ENCODE measurements around the gene POU2AF3. TPM values are rescaled to one million over a fixed set of nuclear protein-coding genes. Genes with fewer than 3 reads are reported as not detected.
"Not testable (repeated sequence)": the region's sequence is repeated elsewhere in the genome, so short reads cannot be mapped to it uniquely, and the experiment has no call there.

Gene POU2AF3
- total RNA-seq, 4 donors from 2014 or later: 6.0 to 9.6 (median 7.1) TPM

DNA sequence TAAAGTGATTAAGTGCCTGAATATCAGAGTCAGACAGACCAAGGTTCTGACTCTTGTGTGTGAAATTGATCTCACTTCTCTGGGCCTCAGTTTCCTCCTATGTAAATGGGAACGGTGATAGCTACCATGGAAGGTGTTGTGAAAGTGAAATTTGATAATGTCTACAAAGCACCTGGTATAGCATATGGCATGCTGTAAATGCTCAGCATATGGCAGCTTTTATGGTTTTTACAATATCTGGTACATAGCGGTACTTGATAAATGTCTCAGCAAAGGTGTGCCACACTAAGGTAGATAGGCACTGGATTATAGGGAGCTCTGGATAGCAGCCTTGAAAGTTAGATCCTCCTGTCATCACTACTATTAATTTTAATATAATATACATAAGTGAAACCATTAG is 32.9 kb upstream of the POU2AF3 start:
- 49% methylated on average over 2 of the region's 2 CpGs; no CpG with 5 or more reads in 1 of the 2 donors for WGBS, 2 donors (ENCODE audit: low coverage in 1 of 2)
- intact Hi-C loops (cut with DNase I; ENCODE audit: low total_unique reads): no loop called here
- no peak overlapping the region for H3K27ac ChIP-seq
- H3K36me3 ChIP-seq: no peaks in the 10 kb centered on the region
- H3K9me3 ChIP-seq: no peaks in the 10 kb centered on the region
- H3K4me1 ChIP-seq: no peaks in the 10 kb centered on the region
- no peak for TF ChIP-seq EP300 (IDR thresholded peaks at IDR 0.05; ENCODE audit: low read depth)
- TF ChIP-seq POLR2AphosphoS5 (IDR thresholded peaks at IDR 0.05): peak; percentile 55 to 81 (median 62)
- TF ChIP-seq POLR2A (IDR thresholded peaks at IDR 0.05): no peak
- H3K27me3 ChIP-seq: no peaks in the 10 kb centered on the region
- in situ Hi-C loops (cut with MboI; ENCODE audit: low pct_ligation_motif_present in 1 of 4, low pct_unique_long_range_greater_than_20kb in 1 of 4, low sequenced_read_pairs in 3 of 4): no loop called here
- no peak overlapping the region for H3K4me3 ChIP-seq
- no peak for DNase-seq

DNA sequence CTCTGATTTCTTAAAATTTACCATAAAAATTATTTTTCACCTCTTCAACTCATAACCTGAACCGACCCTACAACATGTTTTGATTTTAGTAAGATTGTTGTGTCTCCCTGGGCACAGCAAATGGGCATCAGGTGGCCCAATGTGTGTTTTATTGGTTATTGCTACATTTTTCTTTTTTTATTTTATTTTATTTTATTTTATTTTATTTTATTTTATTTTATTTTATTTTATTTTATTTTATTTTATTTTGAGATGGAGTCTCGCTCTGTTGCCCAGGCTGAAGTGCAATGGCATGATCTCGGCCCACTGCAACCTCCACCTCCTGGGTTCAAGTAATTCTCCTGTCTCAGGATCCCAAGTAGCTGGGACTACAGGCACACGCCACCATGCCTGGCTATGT is 30.0 kb upstream of the POU2AF3 start:
- in situ Hi-C loops (cut with MboI; ENCODE audit: low pct_ligation_motif_present in 1 of 4, low pct_unique_long_range_greater_than_20kb in 1 of 4, low sequenced_read_pairs in 3 of 4); H3K4me1 ChIP-seq; DNase-seq; H3K27me3 ChIP-seq; H3K36me3 ChIP-seq; H3K4me3 ChIP-seq; H3K27ac ChIP-seq; intact Hi-C loops (cut with DNase I; ENCODE audit: low total_unique reads); H3K9me3 ChIP-seq: not testable (repeated sequence)
- WGBS, 2 donors (ENCODE audit: low coverage in 1 of 2): 55 to 83% methylated on average over 1 to 4 of the region's 4 CpGs

DNA sequence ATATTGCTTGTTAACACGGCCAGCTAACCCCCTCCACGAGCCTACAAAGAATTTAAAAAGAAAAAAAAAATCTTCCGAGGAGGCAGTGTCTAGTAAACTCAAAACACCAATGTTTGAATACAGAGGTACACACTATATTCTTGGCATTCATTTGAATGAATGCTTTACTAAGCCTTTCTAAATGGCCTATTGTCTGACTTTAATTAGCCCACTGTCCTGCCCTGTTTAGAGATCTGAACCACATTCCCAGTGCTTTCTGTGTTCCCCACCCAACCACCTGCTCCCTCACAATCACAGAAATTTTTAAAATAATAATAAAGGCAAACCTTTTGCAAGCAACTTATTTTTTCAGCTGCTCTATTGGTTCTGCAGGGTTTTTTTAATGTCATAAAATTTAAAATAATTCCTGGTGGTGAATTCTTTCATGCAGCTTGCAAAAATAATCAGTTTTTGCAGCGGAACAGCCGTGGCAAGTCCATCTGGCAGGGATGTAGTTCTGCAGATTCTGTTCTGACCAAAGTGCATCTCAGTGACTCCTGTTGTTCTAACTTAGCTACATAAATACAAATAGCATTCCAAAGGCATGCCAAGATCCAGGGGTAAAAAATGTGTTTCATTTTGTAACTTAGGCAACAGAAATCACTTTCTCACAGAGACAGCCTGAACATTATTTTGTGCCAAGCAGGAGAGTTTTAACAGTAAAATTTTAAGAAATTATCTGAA is 29.0 kb upstream of the POU2AF3 start:
- Histone ChIP-seq H3K4me3 (no peak overlapping the region), H3K4me1 (no peaks in the 10 kb centered on the region), H3K27me3 (no peaks in the 10 kb centered on the region), H3K27ac (no peak overlapping the region), H3K36me3 (no peaks in the 10 kb centered on the region), H3K9me3 (no peaks in the 10 kb centered on the region)
- intact Hi-C loops (cut with DNase I; ENCODE audit: low total_unique reads): no loop called here
- in situ Hi-C loops (cut with MboI; ENCODE audit: low pct_ligation_motif_present in 1 of 4, low pct_unique_long_range_greater_than_20kb in 1 of 4, low sequenced_read_pairs in 3 of 4): no loop called here
- DNase-seq: no peak
- TF ChIP-seq EP300 (IDR thresholded peaks at IDR 0.05; ENCODE audit: low read depth) (no peak), POLR2AphosphoS5 (IDR thresholded peaks at IDR 0.05) (no peak), POLR2A (IDR thresholded peaks at IDR 0.05) (no peak)
- TF ChIP-seq, protein P1, sequence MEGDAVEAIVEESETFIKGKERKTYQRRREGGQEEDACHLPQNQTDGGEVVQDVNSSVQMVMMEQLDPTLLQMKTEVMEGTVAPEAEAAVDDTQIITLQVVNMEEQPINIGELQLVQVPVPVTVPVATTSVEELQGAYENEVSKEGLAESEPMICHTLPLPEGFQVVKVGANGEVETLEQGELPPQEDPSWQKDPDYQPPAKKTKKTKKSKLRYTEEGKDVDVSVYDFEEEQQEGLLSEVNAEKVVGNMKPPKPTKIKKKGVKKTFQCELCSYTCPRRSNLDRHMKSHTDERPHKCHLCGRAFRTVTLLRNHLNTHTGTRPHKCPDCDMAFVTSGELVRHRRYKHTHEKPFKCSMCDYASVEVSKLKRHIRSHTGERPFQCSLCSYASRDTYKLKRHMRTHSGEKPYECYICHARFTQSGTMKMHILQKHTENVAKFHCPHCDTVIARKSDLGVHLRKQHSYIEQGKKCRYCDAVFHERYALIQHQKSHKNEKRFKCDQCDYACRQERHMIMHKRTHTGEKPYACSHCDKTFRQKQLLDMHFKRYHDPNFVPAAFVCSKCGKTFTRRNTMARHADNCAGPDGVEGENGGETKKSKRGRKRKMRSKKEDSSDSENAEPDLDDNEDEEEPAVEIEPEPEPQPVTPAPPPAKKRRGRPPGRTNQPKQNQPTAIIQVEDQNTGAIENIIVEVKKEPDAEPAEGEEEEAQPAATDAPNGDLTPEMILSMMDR (IDR thresholded peaks at IDR 0.05): no peak
- WGBS, 2 donors (ENCODE audit: low coverage in 1 of 2): 43 to 52% methylated on average over 3 to 5 of the region's 5 CpGs

DNA sequence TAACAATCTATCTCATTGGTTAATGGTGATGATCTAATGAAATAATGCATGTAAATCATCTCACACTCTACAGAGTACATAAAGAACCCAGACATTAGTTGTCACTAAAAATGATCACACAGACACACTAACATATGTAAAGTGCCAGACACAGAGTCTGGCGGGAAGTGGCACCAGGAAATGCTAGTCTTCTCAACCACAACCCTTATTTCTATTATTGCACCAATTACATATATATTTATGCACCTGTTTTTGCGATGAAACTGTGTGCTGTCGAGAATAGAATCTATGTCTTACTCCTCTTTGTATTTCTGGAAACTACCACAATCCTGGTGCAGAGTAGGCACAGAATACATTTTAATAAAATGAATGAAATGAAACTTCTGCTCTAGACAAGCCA is 25.9 kb upstream of the POU2AF3 start:
- 67 to 71% methylated on average over 3 of the region's 3 CpGs for WGBS, 2 donors (ENCODE audit: low coverage in 1 of 2)
- intact Hi-C loops (cut with DNase I; ENCODE audit: low total_unique reads): no loop called here

DNA sequence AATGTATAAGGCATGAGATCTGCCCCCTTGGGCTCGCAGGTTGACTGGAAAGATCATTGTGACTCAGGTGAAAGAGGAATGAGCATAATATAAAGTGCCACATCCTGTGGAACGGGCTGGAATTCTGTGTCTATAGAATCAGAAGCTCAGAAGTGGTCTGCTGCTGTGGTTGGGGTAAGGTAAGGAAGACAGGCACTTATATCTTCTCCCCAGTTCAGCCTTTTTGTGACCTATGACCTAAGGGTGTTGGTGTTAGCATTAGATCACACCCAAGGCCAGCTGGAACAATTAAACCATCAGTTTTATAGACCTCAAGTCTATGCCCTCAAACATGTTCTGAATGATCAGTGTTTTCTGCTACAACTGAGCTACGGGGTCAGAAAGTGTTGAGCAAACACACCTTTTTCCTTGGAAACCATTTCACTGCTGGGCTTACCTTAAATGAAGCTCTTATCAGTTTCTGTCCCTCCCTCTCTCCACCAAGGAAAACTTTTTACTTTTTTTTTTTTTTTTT is 15.7 kb upstream of the POU2AF3 start:
- intact Hi-C loops (cut with DNase I; ENCODE audit: low total_unique reads): loop anchor here (2.0 kb wide), 1 partner anchor 164 kb away; no protein-coding TSS in a partner anchor
- Histone ChIP-seq H3K27me3 (no peaks in the 10 kb centered on the region), H3K4me1 (peaks cover 13 to 59% (median 38%) of the 10 kb centered on the region in 4 donors), H3K4me3 (no peak overlapping the region), H3K36me3 (no peaks in the 10 kb centered on the region), H3K27ac (peak overlapping the region; percentile 64 to 75 (median 65)), H3K9me3 (no peaks in the 10 kb centered on the region)
- in situ Hi-C loops (cut with MboI; ENCODE audit: low pct_ligation_motif_present in 1 of 4, low pct_unique_long_range_greater_than_20kb in 1 of 4, low sequenced_read_pairs in 3 of 4): loop anchor here (5.0 to 10.0 kb wide), 3 partner anchors 142 to 165 kb away; no protein-coding TSS in a partner anchor
- 34 to 43% methylated on average over 2 to 3 of the region's 3 CpGs for WGBS, 2 donors (ENCODE audit: low coverage in 1 of 2)
- DNase-seq: no peak
- TF ChIP-seq POLR2A (IDR thresholded peaks at IDR 0.05) (no peak), POLR2AphosphoS5 (IDR thresholded peaks at IDR 0.05) (peak in 1 of 3 donors; percentile 30)

More for the DNA sequence above, 25.9 kb upstream of the POU2AF3 start:
- Histone ChIP-seq H3K9me3 (no peaks in the 10 kb centered on the region), H3K4me1 (no peaks in the 10 kb centered on the region), H3K4me3 (no peak overlapping the region), H3K27me3 (no peaks in the 10 kb centered on the region), H3K27ac (no peak overlapping the region), H3K36me3 (no peaks in the 10 kb centered on the region)
- no peak for TF ChIP-seq POLR2A (IDR thresholded peaks at IDR 0.05)
- DNase-seq: no peak
- in situ Hi-C loops (cut with MboI; ENCODE audit: low pct_ligation_motif_present in 1 of 4, low pct_unique_long_range_greater_than_20kb in 1 of 4, low sequenced_read_pairs in 3 of 4): no loop called here

DNA sequence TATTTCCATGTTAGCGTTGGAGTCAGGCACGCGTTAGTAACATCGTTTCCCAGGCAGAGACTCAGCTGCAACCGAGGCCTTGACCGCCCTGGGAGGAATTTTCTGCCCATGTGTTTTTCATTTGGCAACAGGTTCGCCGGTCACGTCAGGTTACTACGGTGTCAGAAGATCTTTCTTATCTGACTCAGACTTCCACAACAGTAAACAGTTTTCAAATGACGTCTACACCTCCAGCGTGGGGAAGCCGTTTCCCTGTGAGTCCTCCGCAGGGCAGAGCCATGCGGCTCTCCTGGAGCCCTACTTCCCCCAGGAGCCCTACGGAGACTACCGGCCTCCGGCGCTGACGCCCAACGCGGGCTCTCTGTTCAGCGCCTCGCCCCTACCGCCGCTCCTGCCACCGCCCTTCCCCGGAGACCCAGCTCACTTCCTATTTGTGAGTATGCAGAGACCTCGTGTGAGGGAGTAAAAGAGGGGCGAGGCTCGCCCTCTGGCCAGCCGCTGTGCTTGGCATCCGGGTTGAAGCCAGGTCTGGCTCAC is 14.3 kb upstream of the POU2AF3 start:
- peak overlapping the region in 1 of 4 donors; percentile 3 for H3K4me3 ChIP-seq
- in situ Hi-C loops (cut with MboI; ENCODE audit: low pct_ligation_motif_present in 1 of 4, low pct_unique_long_range_greater_than_20kb in 1 of 4, low sequenced_read_pairs in 3 of 4): loop anchor here (5.0 to 10.0 kb wide), 3 partner anchors 141 to 163 kb away; no protein-coding TSS in a partner anchor
- H3K27me3 ChIP-seq: no peaks in the 10 kb centered on the region
- no peaks in the 10 kb centered on the region for H3K36me3 ChIP-seq
- peaks cover 13 to 59% (median 38%) of the 10 kb centered on the region in 4 donors for H3K4me1 ChIP-seq
- intact Hi-C loops (cut with DNase I; ENCODE audit: low total_unique reads): loop anchor here (1.0 to 2.0 kb wide), 2 partner anchors 138 to 163 kb away; no protein-coding TSS in a partner anchor
- H3K9me3 ChIP-seq: no peaks in the 10 kb centered on the region
- TF ChIP-seq EP300 (IDR thresholded peaks at IDR 0.05; ENCODE audit: low read depth) (no peak), POLR2A (IDR thresholded peaks at IDR 0.05) (peak; percentile 46), POLR2AphosphoS5 (IDR thresholded peaks at IDR 0.05) (peak in 1 of 3 donors; percentile 17)
- peak overlapping the region; percentile 64 to 75 (median 65) for H3K27ac ChIP-seq
- peak; percentile 84 for DNase-seq
- WGBS, 2 donors (ENCODE audit: low coverage in 1 of 2): 51 to 75% methylated on average over 4 to 33 of the region's 33 CpGs
